Ovary (tissue), 3 donors: Measurements from ENCODE around the gene ZDHHC1.

Source experiments
- EP300 ChIP-seq: sonication (generic); formaldehyde crosslinking; IDR thresholded peaks from one replicate; pipeline ENCODE4 v1.6.1; 2017; ENCODE audit warnings: antibody characterized with exemption
- POLR2A ChIP-seq: fragments of 450-650 bp; IDR thresholded peaks from one replicate; pipeline ENCODE4 v1.6.1; 2017; ENCODE audit warnings: antibody characterized with exemption, mild to moderate bottlenecking, moderate library complexity
- TF ChIP-seq, protein P1 (sequence below), 3 donors: fragments of 450-650 bp in 2 of 3; fragments of 200-600 bp in 1 of 3; IDR thresholded peaks; one replicate each; pipeline versions ENCODE4 v1.5.1 to v1.8.0; 2016 to 2022; ENCODE audit warnings: antibody characterized with exemption in 3 of 3, mild to moderate bottlenecking in 1 of 3
- donor health status: DM: no; HTN: no; CAD: no.

DNA sequence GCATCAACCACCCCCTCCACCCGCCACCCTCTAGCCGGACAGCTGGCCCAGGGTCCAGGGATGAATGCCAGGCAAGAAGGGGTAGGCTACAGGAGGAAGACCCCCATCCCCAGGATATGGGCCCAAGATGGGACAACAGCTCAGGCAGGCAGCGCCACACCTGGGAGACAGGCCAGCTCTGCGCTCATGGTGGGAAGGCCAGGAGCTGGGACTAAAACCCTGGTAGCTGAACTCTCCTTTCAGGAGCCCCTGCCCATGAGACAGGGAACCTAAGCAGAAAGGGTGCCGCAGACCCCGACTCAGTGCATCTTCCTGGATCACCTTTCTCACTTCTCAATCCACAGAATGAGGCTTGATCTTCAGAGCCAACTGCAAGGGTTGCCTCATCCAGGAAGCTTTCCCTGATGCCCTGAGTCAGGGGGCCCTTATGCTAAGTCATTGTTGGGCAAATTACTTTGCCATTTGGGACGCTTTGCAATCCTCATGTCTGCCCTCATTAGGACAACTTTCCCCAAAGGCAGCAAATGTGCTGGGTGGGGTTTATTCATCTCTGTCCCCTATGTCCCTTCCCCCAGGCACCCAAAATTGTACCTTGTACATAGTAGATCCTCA lies 9.0 kb downstream of the ZDHHC1 start:
- TF ChIP-seq, protein P1, sequence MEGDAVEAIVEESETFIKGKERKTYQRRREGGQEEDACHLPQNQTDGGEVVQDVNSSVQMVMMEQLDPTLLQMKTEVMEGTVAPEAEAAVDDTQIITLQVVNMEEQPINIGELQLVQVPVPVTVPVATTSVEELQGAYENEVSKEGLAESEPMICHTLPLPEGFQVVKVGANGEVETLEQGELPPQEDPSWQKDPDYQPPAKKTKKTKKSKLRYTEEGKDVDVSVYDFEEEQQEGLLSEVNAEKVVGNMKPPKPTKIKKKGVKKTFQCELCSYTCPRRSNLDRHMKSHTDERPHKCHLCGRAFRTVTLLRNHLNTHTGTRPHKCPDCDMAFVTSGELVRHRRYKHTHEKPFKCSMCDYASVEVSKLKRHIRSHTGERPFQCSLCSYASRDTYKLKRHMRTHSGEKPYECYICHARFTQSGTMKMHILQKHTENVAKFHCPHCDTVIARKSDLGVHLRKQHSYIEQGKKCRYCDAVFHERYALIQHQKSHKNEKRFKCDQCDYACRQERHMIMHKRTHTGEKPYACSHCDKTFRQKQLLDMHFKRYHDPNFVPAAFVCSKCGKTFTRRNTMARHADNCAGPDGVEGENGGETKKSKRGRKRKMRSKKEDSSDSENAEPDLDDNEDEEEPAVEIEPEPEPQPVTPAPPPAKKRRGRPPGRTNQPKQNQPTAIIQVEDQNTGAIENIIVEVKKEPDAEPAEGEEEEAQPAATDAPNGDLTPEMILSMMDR (IDR thresholded peaks at IDR 0.05) = no peak
- no peak for TF ChIP-seq POLR2A
- TF ChIP-seq EP300 = no peak
